GM12878 (cell line): Measurements from ENCODE around the gene PROC. TPM values are rescaled to one million over a fixed set of nuclear protein-coding genes. Genes with fewer than 3 reads are reported as not detected.

Source experiments
- BHLHE40 ChIP-seq, 2 experiments: fragments of 450-650 bp in 1 of 2; IDR thresholded peaks; 2 replicates each; pipeline ENCODE4 v1.6.1; 2011 to 2017; ENCODE audit warnings: low read depth in 2 of 2, borderline replicate concordance in 1 of 2, improper control_type of control experiment in 1 of 2, low read length in 1 of 2, mild to moderate bottlenecking in 1 of 2
- CHD1 ChIP-seq: IDR thresholded peaks from 2 replicates; pipeline ENCODE4 v1.6.1; 2012; ENCODE audit warnings: low read depth, low read length, improper control_type of control experiment
- ETV6 ChIP-seq, 2 experiments: fragments of 450-650 bp in 1 of 2; IDR thresholded peaks in 1 of 2; conservative IDR thresholded peaks in 1 of 2; 2 replicates each; pipeline ENCODE4 v1.6.1; 2014; ENCODE audit warnings: antibody characterized with exemption in 1 of 2, borderline replicate concordance in 1 of 2, low read depth in 1 of 2, mild to moderate bottlenecking in 1 of 2, moderate library complexity in 1 of 2
- EZH2 ChIP-seq: IDR thresholded peaks from 2 replicates; pipeline ENCODE4 v1.6.1; 2012; ENCODE audit warnings: low read depth, mild to moderate bottlenecking, control low read depth, inconsistent platforms, low read length, borderline replicate concordance; ENCODE audit not compliant: control insufficient read depth
- IKZF2 ChIP-seq, 2 experiments: fragments of 450-650 bp; IDR thresholded peaks; 2 replicates each; pipeline ENCODE4 v1.6.1; 2017; ENCODE audit warnings: mild to moderate bottlenecking in 2 of 2, moderate library complexity in 2 of 2
- KLF5 ChIP-seq: fragments of 450-650 bp; IDR thresholded peaks from 2 replicates; pipeline ENCODE4 v1.6.1; 2014; ENCODE audit warnings: mild to moderate bottlenecking; ENCODE audit not compliant: partially characterized antibody
- MTA3 ChIP-seq: IDR thresholded peaks from 2 replicates; pipeline ENCODE4 v1.6.1; 2012; ENCODE audit warnings: low read length, inconsistent platforms, borderline replicate concordance
- NFXL1 ChIP-seq: fragments of 450-650 bp; IDR thresholded peaks from 2 replicates; pipeline ENCODE4 v1.6.1; 2017; ENCODE audit warnings: antibody characterized with exemption, mild to moderate bottlenecking, borderline replicate concordance
- NKRF ChIP-seq: fragments of 450-650 bp; conservative IDR thresholded peaks from 2 replicates; pipeline ENCODE4 v1.6.1; 2017; ENCODE audit warnings: mild to moderate bottlenecking, moderate library complexity
- POLR2AphosphoS2 ChIP-seq: IDR thresholded peaks from 2 replicates; pipeline ENCODE4 v1.6.1; 2011; ENCODE audit warnings: low read depth, mild to moderate bottlenecking, low read length, improper control_type of control experiment, moderate library complexity
- RELB ChIP-seq: fragments of 450-650 bp; IDR thresholded peaks from 2 replicates; pipeline ENCODE4 v1.6.1; 2017; ENCODE audit warnings: low read depth, mild to moderate bottlenecking, moderate library complexity
- SMAD1 ChIP-seq: fragments of 450-650 bp; IDR thresholded peaks from 2 replicates; pipeline ENCODE4 v1.6.1; 2018; ENCODE audit warnings: mild to moderate bottlenecking, low read depth; ENCODE audit not compliant: partially characterized antibody
- SP1 ChIP-seq: IDR thresholded peaks from one replicate; pipeline ENCODE4 v1.6.1; 2011; ENCODE audit warnings: low read depth, low read length
- TAF1 ChIP-seq: IDR thresholded peaks from 2 replicates; pipeline ENCODE4 v1.6.1; 2011; ENCODE audit warnings: mild to moderate bottlenecking, low read depth, low read length, borderline replicate concordance
- TBL1XR1 ChIP-seq: IDR thresholded peaks from 2 replicates; pipeline ENCODE4 v1.6.1; 2012; ENCODE audit warnings: low read depth, low read length, improper control_type of control experiment
- USF2 ChIP-seq: IDR thresholded peaks from 2 replicates; pipeline ENCODE4 v1.6.1; 2011; ENCODE audit warnings: low read depth, low read length, improper control_type of control experiment, borderline replicate concordance
- ZNF217 ChIP-seq: fragments of 450-650 bp; IDR thresholded peaks from 2 replicates; pipeline ENCODE4 v1.6.1; 2017; ENCODE audit warnings: antibody characterized with exemption, mild to moderate bottlenecking
- ZNF622 ChIP-seq: fragments of 450-650 bp; IDR thresholded peaks from 2 replicates; pipeline ENCODE4 v1.6.1; 2017; ENCODE audit warnings: mild to moderate bottlenecking, inconsistent platforms
- polyA plus RNA-seq, 11 experiments: library from polyadenylated mRNA; depleted of rRNA in 4 of 11; unstranded in 6 of 11; stranded (reverse) in 5 of 11; fragments of >200 nt; fragmentation: Nextera tagmentation in 4 of 11; fragmentation: Illumina TruSeq in 1 of 11; extraction: Ambion mirVana in 4 of 11; extraction: Trizol in 1 of 11; gene quantifications; 1 replicate in 1 of 11; 2 replicates in 10 of 11; pipeline versions ENCODE4 v1.2.1 to v1.2.3, GENCODE V29; 2011 to 2016; ENCODE audit warnings: inconsistent platforms in 2 of 11, missing spikeins in 2 of 11, low read depth in 1 of 11
- total RNA-seq, 4 experiments: library from RNA; depleted of rRNA in 3 of 4; stranded (reverse); fragments of >200 nt in 3 of 4; fragmentation: Illumina TruSeq in 1 of 4; extraction: Trizol in 1 of 4; gene quantifications; 2 replicates each; pipeline versions ENCODE4 v1.2.1 to v1.2.3, GENCODE V29; 2013 to 2021
- TF ChIP-seq, protein P1 (sequence below): fragments of 450-650 bp; IDR thresholded peaks from 2 replicates; pipeline ENCODE4 v1.6.1; 2016; ENCODE audit warnings: mild to moderate bottlenecking, moderate library complexity, borderline replicate concordance

The PROC gene
- total and polyA plus RNA-seq, 10 of the 15 experiments (the other 5 are each of a cell fraction or from before 2014, with no cell fraction given), result not detected

DNA sequence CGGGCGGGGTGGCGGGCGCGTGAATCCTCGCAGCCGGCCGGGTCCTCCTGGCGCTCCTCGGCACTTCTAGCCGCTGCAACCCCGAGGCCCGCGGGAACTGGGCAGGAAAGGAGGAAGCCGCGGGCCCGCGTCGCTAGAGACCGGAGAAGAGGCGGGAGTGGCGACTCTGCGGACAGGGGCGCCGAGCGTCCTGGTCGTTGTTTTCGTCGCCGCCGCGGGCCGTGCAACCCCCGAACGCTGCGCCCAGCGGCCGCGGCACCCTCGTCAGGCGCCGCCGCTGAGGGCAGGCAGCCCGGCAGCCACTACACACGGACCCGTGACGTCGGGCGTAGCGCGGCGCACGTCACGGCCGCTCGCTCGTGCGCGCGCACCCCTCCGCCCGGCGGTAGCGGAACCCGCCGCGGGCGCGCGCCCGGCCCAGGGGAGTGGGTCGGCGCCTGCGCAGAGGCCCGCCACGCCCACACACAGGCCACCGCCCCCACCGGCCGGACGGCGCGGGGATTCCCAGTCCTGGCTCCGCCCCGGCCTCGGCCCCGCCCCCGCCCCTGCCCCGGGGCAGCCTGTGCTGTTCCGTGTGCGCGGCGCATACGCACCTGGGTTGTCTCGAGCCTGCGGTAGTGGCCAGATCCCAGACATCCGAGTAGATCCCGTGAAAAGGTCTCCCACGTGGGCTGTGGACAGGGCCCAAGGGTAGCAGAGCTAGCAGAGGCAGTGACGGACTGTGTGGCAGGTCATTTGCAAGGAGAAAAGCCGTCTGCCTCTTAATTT, 30.4 kb upstream of the PROC start, which contains the start of gene MAP3K2 (continued):
- TF ChIP-seq, protein P1, sequence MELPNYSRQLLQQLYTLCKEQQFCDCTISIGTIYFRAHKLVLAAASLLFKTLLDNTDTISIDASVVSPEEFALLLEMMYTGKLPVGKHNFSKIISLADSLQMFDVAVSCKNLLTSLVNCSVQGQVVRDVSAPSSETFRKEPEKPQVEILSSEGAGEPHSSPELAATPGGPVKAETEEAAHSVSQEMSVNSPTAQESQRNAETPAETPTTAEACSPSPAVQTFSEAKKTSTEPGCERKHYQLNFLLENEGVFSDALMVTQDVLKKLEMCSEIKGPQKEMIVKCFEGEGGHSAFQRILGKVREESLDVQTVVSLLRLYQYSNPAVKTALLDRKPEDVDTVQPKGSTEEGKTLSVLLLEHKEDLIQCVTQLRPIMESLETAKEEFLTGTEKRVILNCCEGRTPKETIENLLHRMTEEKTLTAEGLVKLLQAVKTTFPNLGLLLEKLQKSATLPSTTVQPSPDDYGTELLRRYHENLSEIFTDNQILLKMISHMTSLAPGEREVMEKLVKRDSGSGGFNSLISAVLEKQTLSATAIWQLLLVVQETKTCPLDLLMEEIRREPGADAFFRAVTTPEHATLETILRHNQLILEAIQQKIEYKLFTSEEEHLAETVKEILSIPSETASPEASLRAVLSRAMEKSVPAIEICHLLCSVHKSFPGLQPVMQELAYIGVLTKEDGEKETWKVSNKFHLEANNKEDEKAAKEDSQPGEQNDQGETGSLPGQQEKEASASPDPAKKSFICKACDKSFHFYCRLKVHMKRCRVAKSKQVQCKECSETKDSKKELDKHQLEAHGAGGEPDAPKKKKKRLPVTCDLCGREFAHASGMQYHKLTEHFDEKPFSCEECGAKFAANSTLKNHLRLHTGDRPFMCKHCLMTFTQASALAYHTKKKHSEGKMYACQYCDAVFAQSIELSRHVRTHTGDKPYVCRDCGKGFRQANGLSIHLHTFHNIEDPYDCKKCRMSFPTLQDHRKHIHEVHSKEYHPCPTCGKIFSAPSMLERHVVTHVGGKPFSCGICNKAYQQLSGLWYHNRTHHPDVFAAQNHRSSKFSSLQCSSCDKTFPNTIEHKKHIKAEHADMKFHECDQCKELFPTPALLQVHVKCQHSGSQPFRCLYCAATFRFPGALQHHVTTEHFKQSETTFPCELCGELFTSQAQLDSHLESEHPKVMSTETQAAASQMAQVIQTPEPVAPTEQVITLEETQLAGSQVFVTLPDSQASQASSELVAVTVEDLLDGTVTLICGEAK, result no peak
- TF ChIP-seq RELB (peak; percentile 26), TAF1 (peak; percentile 58; the same call in 1 of the 2 replicates), EZH2 (no peak), POLR2AphosphoS2 (no peak), ZNF217 (no peak), ETV6 (conservative IDR thresholded peaks at IDR 0.05 in 1 of 2, IDR thresholded peaks at IDR 0.05 in 1 of 2; ENCODE audit: borderline replicate concordance in 1 of 2, low read depth in 1 of 2) (no peak), MTA3 (no peak), USF2 (no peak), NKRF (peak; percentile 65; the same call in 1 of the 2 replicates), KLF5 (peak; percentile 59), IKZF2 (IDR thresholded peaks at IDR 0.05) (no peak; a peak in 1 of 4 replicates), SMAD1 (no peak), NFXL1 (no peak), SP1 (no peak), BHLHE40 (IDR thresholded peaks at IDR 0.05; ENCODE audit: borderline replicate concordance in 1 of 2, low read depth in 2 of 2, low read length in 1 of 2) (peak; percentile 31 to 88; a peak in 2 of 4 replicates), ZNF622 (no peak), CHD1 (no peak), TBL1XR1 (no peak)
